ENCODE results near the gene IBA57. TPM values are rescaled to one million over a fixed set of nuclear protein-coding genes. Genes with fewer than 3 reads are reported as not detected.

Gene IBA57
- total and polyA plus RNA-seq, 2 of the 8 experiments (the other 6 are each of a cell fraction or from before 2014, with no cell fraction given), result 2.6 to 5.9 TPM

DNA sequence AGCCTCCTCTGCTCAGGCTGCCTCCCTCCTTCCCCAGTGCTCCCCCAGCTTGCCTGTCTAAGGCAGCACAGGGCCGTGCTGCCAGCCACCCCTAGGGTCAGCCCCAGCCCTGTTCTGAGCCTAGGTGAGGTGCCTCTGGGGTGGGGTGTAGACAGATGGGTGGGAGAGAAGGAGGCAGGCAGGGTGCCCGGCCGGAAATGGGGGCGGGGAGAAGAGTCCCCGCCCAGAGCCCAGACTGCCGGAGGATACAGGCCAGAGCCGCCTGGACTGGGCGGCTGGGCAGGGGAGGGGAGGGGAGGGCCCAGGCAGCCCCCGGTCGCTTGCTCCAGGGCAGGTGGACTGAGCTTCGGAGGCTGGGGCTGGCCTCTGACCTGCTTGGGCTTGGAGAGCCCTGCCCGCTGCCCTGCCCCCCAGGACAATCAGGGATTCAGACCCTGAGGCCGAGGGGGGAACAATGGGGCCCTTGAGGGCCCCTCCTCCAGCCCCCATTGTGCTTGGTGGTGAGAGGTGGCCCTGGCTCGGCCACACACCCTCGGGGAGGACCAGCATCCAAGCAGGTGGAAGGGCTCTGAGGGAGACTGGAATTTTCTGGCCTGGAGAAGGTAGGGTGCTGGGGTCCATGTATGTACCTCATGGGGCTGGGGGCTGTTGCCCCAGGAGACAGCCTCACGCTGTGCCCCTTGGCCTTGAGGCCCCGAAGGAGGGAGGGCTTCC, 16.0 kb upstream of the IBA57 start, which contains the start of gene GJC2:
GJC2 (plus strand) TSS at position 525 of the 714 bp plus-strand sequence. CDS start 7,829 bp downstream, outside the sequence.
- 0 out of 2 replicates have a peak within 1 kb of the TSS, but pooled peaks have one; percentile 25 for H3K27ac ChIP-seq (ENCODE audit: low read depth, low read length)
- TF ChIP-seq CBX8 (IDR thresholded peaks at IDR 0.05; ENCODE audit: borderline replicate concordance, low read depth, low read length) (no peak), SP1 (IDR thresholded peaks at IDR 0.05; ENCODE audit: low read depth, low read length) (no peak), YY1 (IDR thresholded peaks at IDR 0.05; ENCODE audit: low read depth, low read length) (no peak), JUN (IDR thresholded peaks at IDR 0.05; ENCODE audit: low read depth, low read length) (no peak), CBX5 (IDR thresholded peaks at IDR 0.05; ENCODE audit: low read depth, low read length) (no peak), EZH2 (IDR thresholded peaks at IDR 0.05; ENCODE audit: low read depth, low read length, severe bottlenecking) (no peak), TBP (IDR thresholded peaks at IDR 0.05; ENCODE audit: low read depth, low read length) (no peak), KDM5A (IDR thresholded peaks at IDR 0.05; ENCODE audit: low read length) (no peak), RNF2 (IDR thresholded peaks at IDR 0.05; ENCODE audit: borderline replicate concordance, low read depth, low read length, missing control alignments, poor library complexity, severe bottlenecking) (no peak)
- TF ChIP-seq, protein P1, sequence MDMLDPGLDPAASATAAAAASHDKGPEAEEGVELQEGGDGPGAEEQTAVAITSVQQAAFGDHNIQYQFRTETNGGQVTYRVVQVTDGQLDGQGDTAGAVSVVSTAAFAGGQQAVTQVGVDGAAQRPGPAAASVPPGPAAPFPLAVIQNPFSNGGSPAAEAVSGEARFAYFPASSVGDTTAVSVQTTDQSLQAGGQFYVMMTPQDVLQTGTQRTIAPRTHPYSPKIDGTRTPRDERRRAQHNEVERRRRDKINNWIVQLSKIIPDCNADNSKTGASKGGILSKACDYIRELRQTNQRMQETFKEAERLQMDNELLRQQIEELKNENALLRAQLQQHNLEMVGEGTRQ (IDR thresholded peaks at IDR 0.05; ENCODE audit: low read length), result no peak

More for the DNA sequence above, 16.0 kb upstream of the IBA57 start, which contains the start of gene GJC2:
- no peak within 1 kb of the TSS; the same call in 1 of the 2 replicates for H3K18ac ChIP-seq (ENCODE audit: extremely low read depth, low read length)
- no peaks in the 10 kb centered on the region for H3K36me3 ChIP-seq (ENCODE audit: control insufficient read depth in 2 of 4, insufficient read depth in 4 of 4, low read length in 3 of 4)
- H4K5ac ChIP-seq (ENCODE audit: insufficient read length, low read depth, low read length), result peak within 1 kb of the TSS; percentile 33
- WGBS, 2 experiments (ENCODE audit: extremely low coverage in 1 of 2, insufficient coverage in 1 of 2, insufficient read length in 1 of 2, insufficient replicate concordance in 2 of 2, low coverage in 1 of 2, low lambda C conversion rate in 2 of 2, missing lambda C conversion rate in 1 of 2), result 85% methylated on average over 6 of the region's 17 CpGs; no CpG with 5 or more reads in 1 of the 2 experiments
- POLR2A ChIA-PET (ENCODE audit: partially characterized antibody), result interaction anchor here (1.0 to 3.1 kb wide), 6 partner anchors 9 to 52 kb away, joined by 3 to 18 read pairs (median 4); partner anchors contain the start of gene GUK1
- no peaks in the 10 kb centered on the region for H3K27me3 ChIP-seq (replicated peaks in 1 of 4; ENCODE audit: control insufficient read depth in 3 of 4, extremely low read depth in 1 of 4, insufficient read depth in 3 of 4, low read length in 3 of 4)
- CTCF ChIA-PET (ENCODE audit: partially characterized antibody), result interaction anchor here (1.2 to 2.8 kb wide), 5 partner anchors 13 to 145 kb away, joined by 3 to 10 read pairs (median 5); partner anchors contain the start of gene IBA57
- H3K4me3 ChIP-seq (ENCODE audit: extremely low read depth in 1 of 4, insufficient read depth in 2 of 4, low read depth in 3 of 4, low read length in 4 of 4), result no peak within 1 kb of the TSS
- peak within 1 kb of the TSS; percentile 40 for H4K91ac ChIP-seq (replicated peaks; ENCODE audit: insufficient read length, low read length)
- H2BK12ac ChIP-seq (ENCODE audit: low read depth, low read length), result no peak within 1 kb of the TSS
- FAIRE-seq, result no peak
- H3K4me1 ChIP-seq (replicated peaks in 1 of 4; ENCODE audit: control insufficient read depth in 3 of 4, insufficient read depth in 4 of 4, low read length in 3 of 4), result peaks cover 0 to 10% (median 4%) of the 10 kb centered on the region in 4 experiments; a peak in 1 of 7 replicates
- no peak within 1 kb of the TSS for H3K14ac ChIP-seq (ENCODE audit: insufficient read length)
- H3K23ac ChIP-seq (ENCODE audit: insufficient read length), result no peak within 1 kb of the TSS
- H3K23me2 ChIP-seq (ENCODE audit: low read depth, low read length), result no peaks in the 10 kb centered on the region; the same call in 1 of the 2 replicates
- 0 out of 2 replicates have a peak within 1 kb of the TSS, but pooled peaks have one; percentile 24 for H2AK5ac ChIP-seq (ENCODE audit: low read depth, low read length)
- peak within 1 kb of the TSS; percentile 79 for H4K8ac ChIP-seq (ENCODE audit: extremely low read depth, insufficient read depth, low read length)
- no peak within 1 kb of the TSS; a peak in 2 of 4 replicates for H3K4me2 ChIP-seq (ENCODE audit: insufficient read depth in 1 of 2, low read depth in 2 of 2, low read length in 2 of 2)
- peak within 1 kb of the TSS; percentile 23 for H3K4ac ChIP-seq (replicated peaks; ENCODE audit: insufficient read length, low read depth, low read length)
- DNase-seq (ENCODE audit: low read depth in 1 of 2, low spot score in 2 of 2), result peak in 1 of 2 experiments; percentile 48
- no peak within 1 kb of the TSS for H2AFZ ChIP-seq (ENCODE audit: low read length)
- no peak within 1 kb of the TSS for H3K9ac ChIP-seq (replicated peaks in 1 of 4; ENCODE audit: extremely low read depth in 1 of 4, low read depth in 3 of 4, low read length in 3 of 4)
- H2BK20ac ChIP-seq (ENCODE audit: low read length), result no peak within 1 kb of the TSS
- H2BK15ac ChIP-seq (ENCODE audit: low read length), result no peak within 1 kb of the TSS
- H3K56ac ChIP-seq (replicated peaks; ENCODE audit: insufficient read length, low read depth, low read length), result no peak within 1 kb of the TSS
- H3K79me2 ChIP-seq (ENCODE audit: control insufficient read depth in 1 of 2, insufficient read depth in 2 of 2, low read length in 2 of 2), result peaks cover 0 to 3% of the 10 kb centered on the region in 2 experiments; a peak in 1 of 4 replicates
- H3K79me1 ChIP-seq (ENCODE audit: low read depth, low read length), result no peaks in the 10 kb centered on the region; the same call in none of the 2 replicates
- H2BK120ac ChIP-seq (replicated peaks; ENCODE audit: low read depth, low read length), result no peak within 1 kb of the TSS
- peak within 1 kb of the TSS; percentile 44; the same call in 1 of the 2 replicates for H2BK5ac ChIP-seq (ENCODE audit: low read depth, low read length)
- peaks cover 0 to 9% of the 10 kb centered on the region in 2 experiments for H4K20me1 ChIP-seq (replicated peaks in 1 of 2; ENCODE audit: control insufficient read depth in 1 of 2, insufficient read depth in 2 of 2, low read length in 2 of 2)
- no peaks in the 10 kb centered on the region for H3K9me3 ChIP-seq (ENCODE audit: insufficient read depth in 2 of 2, low read depth in 1 of 2, low read length in 1 of 2)
